ENCODE data around the gene CD8A. TPM values are rescaled to one million over a fixed set of nuclear protein-coding genes. Genes with fewer than 3 reads are reported as not detected.
"Not testable (repeated sequence)": the region's sequence is repeated elsewhere in the genome, so short reads cannot be mapped to it uniquely, and the experiment has no call there.

Gene CD8A
- total and polyA plus RNA-seq, 9 donors: 0.09 to 0.54 (median 0.20) TPM

- not testable (repeated sequence) for H3K4me3 ChIP-seq (ENCODE audit: low read length); H3K9me3 ChIP-seq (replicated peaks; ENCODE audit: control insufficient read depth, low read depth, low read length); H3K36me3 ChIP-seq (ENCODE audit: control insufficient read depth, insufficient read depth, low read length); H3K27ac ChIP-seq (ENCODE audit: low read length); H3K4me1 ChIP-seq (ENCODE audit: control insufficient read depth, insufficient read depth, low read length); DNase-seq; H3K27me3 ChIP-seq (ENCODE audit: control insufficient read depth, insufficient read depth, low read length)
- no CpG with 5 or more reads among the region's 11 CpGs for WGBS (ENCODE audit: insufficient coverage)
Observed at GRCh38 chr2:86739889-86740288, 50.8 kb downstream of the CD8A start.

- not testable (repeated sequence) for H3K36me3 ChIP-seq (ENCODE audit: control insufficient read depth, insufficient read depth, low read length); H3K27ac ChIP-seq (ENCODE audit: low read length); H3K9me3 ChIP-seq (replicated peaks; ENCODE audit: control insufficient read depth, low read depth, low read length); H3K4me1 ChIP-seq (ENCODE audit: control insufficient read depth, insufficient read depth, low read length); DNase-seq; H3K4me3 ChIP-seq (ENCODE audit: low read length); H3K27me3 ChIP-seq (ENCODE audit: control insufficient read depth, insufficient read depth, low read length)
Observed at GRCh38 chr2:86739485-86739884, 51.2 kb downstream of the CD8A start.

GRCh38 chr2:86734896-86735295 lies 55.8 kb downstream of the CD8A start:
- H3K27me3 ChIP-seq (ENCODE audit: control insufficient read depth, insufficient read depth, low read length); DNase-seq: not testable (repeated sequence)
- no CpG with 5 or more reads among the region's 1 CpG for WGBS (ENCODE audit: insufficient coverage)

More at GRCh38 chr2:86734896-86735295, 55.8 kb downstream of the CD8A start:
- not testable (repeated sequence) for H3K36me3 ChIP-seq (ENCODE audit: control insufficient read depth, insufficient read depth, low read length); H3K9me3 ChIP-seq (replicated peaks; ENCODE audit: control insufficient read depth, low read depth, low read length); H3K4me3 ChIP-seq (ENCODE audit: low read length); H3K27ac ChIP-seq (ENCODE audit: low read length); H3K4me1 ChIP-seq (ENCODE audit: control insufficient read depth, insufficient read depth, low read length)

Other genes with a start within 250 kb of the CD8A start
- 132 TPM for gene CHMP3, start 227.5 kb downstream of the CD8A start, total RNA-seq
- 100 to 1,000 TPM; 119 to 159 (median 133) TPM for gene CHMP3, start 227.5 kb downstream of the CD8A start, polyA plus RNA-seq (ENCODE audit: insufficient read depth in 1 of 8, insufficient read length in 8 of 8, low replicate concordance in 1 of 8)
- 19.7 TPM for gene RNF103, start 167.0 kb downstream of the CD8A start, total RNA-seq
- 10 to 100 TPM; 23.3 to 35.2 (median 30.1) TPM for gene RNF103, start 167.0 kb downstream of the CD8A start, polyA plus RNA-seq (ENCODE audit: insufficient read depth in 1 of 8, insufficient read length in 8 of 8, low replicate concordance in 1 of 8)
- gene RMND5A, start 70.6 kb downstream of the CD8A start, total RNA-seq: 41.3 TPM
- 10 to 100 TPM; 26.5 to 35.2 (median 31.9) TPM for gene RMND5A, start 70.6 kb downstream of the CD8A start, polyA plus RNA-seq (ENCODE audit: insufficient read depth in 1 of 8, insufficient read length in 8 of 8, low replicate concordance in 1 of 8)
- 0.31 TPM for gene CD8B, start 71.0 kb upstream of the CD8A start, total RNA-seq
- 1 to 10 TPM in 1 of 8 donors, under 1 TPM in 7; 0.19 to 1.7 (median 0.42) TPM for gene CD8B, start 71.0 kb upstream of the CD8A start, polyA plus RNA-seq (ENCODE audit: insufficient read depth in 1 of 8, insufficient read length in 8 of 8, low replicate concordance in 1 of 8)
- 1.5 TPM for gene RGPD1, start 151.2 kb upstream of the CD8A start, total RNA-seq
- 1 to 10 TPM in 4 of 8 donors, under 1 TPM in 4; 0.05 to 2.7 (median 0.95) TPM for gene RGPD1, start 151.2 kb upstream of the CD8A start, polyA plus RNA-seq (ENCODE audit: insufficient read depth in 1 of 8, insufficient read length in 8 of 8, low replicate concordance in 1 of 8)
- 1.6 TPM for gene PLGLB1, start 230.9 kb upstream of the CD8A start, total RNA-seq
- 1 to 10 TPM in 6 of 8 donors, under 1 TPM in 2; 0.83 to 7.4 (median 3.0) TPM for gene PLGLB1, start 230.9 kb upstream of the CD8A start, polyA plus RNA-seq (ENCODE audit: insufficient read depth in 1 of 8, insufficient read length in 8 of 8, low replicate concordance in 1 of 8)